HFFc6 (cell line): ENCODE results near the gene DSG4. TPM values are rescaled to one million over a fixed set of nuclear protein-coding genes. Genes with fewer than 3 reads are reported as not detected.
"Not testable (repeated sequence)": the region's sequence is repeated elsewhere in the genome, so short reads cannot be mapped to it uniquely, and the experiment has no call there.

ENCODE experiments used
- DNase-seq: peaks from one replicate; pipeline ENCODE4 v3.0.0-alpha.2; 2018
- H3K27ac Mint-ChIP-seq: 2 replicates; pipeline ENCODE4 v1.8.0; 2020; ENCODE audit warnings: mild to moderate bottlenecking, mixed read lengths
- H3K27me3 Mint-ChIP-seq: 2 replicates; pipeline ENCODE4 v1.8.0; 2021; ENCODE audit warnings: mild to moderate bottlenecking, moderate library complexity, mixed read lengths; ENCODE audit not compliant: insufficient read depth
- H3K36me3 Mint-ChIP-seq: 2 replicates; pipeline ENCODE4 v1.8.0; 2021; ENCODE audit warnings: low read depth, mixed read lengths
- H3K4me1 Mint-ChIP-seq: 2 replicates; pipeline ENCODE4 v1.8.0; 2020; ENCODE audit warnings: low read depth, mixed read lengths
- H3K4me3 Mint-ChIP-seq: 2 replicates; pipeline ENCODE4 v1.8.0; 2020; ENCODE audit warnings: mild to moderate bottlenecking, moderate library complexity, mixed read lengths
- H3K9me3 Mint-ChIP-seq: 2 replicates; pipeline ENCODE4 v1.8.0; 2020; ENCODE audit warnings: mild to moderate bottlenecking, mixed read lengths
- long read RNA-seq: library from polyadenylated mRNA; unstranded; transcript quantifications from one replicate; pipeline ENCODE4 v2.0.0, GENCODE V29; 2019
- total RNA-seq, 6 experiments: library from RNA; stranded (reverse); fragmentation: NEBNext Ultra II Directional; extraction: Animal tissue kit (Norgen Biotek cat#: 25700); gene quantifications; 2 replicates in 1 of 6; 3 replicates in 5 of 6; pipeline ENCODE4 v1.2.3, GENCODE V29; 2021
- TF ChIP-seq, protein P1 (sequence below): fragments of 200-600 bp; sonication (generic); IDR thresholded peaks from 2 replicates; pipeline ENCODE4 v1.5.0; 2021; ENCODE audit warnings: antibody characterized with exemption, mild to moderate bottlenecking

The DSG4 gene
- total RNA-seq, result not detected
- long read RNA-seq, result 0 reads

DNA sequence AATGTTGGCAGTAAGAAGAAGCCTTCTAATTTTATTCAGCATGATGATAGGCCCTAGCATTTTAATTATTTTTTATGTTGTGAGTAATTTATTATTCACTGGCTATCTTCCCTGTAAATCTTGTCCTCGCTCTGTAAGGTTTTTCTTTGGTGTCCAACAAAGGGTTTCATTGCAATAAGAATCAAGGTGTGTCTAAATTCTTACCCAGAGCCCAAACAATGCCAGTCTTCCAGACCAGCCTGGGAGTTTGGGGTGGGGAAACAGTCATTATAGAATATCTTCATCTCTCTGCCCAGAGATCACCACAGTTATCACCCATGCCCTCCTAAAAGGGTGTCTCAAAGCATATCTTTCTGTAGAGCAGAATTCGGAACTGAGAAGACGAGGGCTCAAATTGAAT is at the start of gene DSG4:
DSG4 (plus strand) TSS at position 301 of the 400 bp plus-strand sequence. CDS start 135 bp downstream, outside the sequence.
- no peak for DNase-seq
- Mint-ChIP-seq H3K27ac (no peak within 1 kb of the TSS), H3K4me3 (no peak within 1 kb of the TSS), H3K36me3 (no peaks in the 10 kb centered on the region; the same call in 1 of the 2 replicates), H3K27me3 (no peaks in the 10 kb centered on the region; the same call in none of the 2 replicates), H3K4me1 (no peaks in the 10 kb centered on the region), H3K9me3 (peaks cover 46% of the 10 kb centered on the region)
- TF ChIP-seq, protein P1, sequence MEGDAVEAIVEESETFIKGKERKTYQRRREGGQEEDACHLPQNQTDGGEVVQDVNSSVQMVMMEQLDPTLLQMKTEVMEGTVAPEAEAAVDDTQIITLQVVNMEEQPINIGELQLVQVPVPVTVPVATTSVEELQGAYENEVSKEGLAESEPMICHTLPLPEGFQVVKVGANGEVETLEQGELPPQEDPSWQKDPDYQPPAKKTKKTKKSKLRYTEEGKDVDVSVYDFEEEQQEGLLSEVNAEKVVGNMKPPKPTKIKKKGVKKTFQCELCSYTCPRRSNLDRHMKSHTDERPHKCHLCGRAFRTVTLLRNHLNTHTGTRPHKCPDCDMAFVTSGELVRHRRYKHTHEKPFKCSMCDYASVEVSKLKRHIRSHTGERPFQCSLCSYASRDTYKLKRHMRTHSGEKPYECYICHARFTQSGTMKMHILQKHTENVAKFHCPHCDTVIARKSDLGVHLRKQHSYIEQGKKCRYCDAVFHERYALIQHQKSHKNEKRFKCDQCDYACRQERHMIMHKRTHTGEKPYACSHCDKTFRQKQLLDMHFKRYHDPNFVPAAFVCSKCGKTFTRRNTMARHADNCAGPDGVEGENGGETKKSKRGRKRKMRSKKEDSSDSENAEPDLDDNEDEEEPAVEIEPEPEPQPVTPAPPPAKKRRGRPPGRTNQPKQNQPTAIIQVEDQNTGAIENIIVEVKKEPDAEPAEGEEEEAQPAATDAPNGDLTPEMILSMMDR, result no peak

DNA sequence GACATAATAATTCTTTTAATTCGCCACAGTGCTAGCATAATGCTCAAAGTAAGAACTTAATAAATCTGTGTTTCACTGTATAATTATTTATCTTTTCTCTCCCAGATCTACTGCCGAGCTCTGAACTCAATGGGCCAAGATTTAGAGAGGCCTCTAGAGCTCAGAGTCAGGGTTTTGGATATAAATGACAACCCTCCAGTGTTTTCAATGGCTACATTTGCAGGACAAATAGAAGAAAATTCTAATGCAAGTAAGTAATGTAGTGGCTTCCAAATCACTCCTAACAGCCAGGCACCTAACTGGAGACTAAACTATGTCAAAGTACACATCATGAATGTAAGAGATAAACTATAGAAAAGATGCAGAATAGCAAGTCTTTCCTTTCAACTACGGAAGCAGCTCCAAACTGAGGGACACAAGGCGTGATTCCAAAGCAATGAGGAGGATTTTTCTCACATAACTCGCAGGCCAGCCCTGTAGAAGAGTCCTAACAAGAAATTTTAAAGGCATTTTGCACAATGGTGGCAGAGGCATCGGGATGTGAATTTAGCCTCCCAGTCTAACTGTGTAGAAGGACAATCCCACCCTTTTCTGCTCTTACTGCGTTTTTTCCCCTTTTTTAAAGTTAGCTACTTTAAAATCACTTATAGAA is 46.7 kb upstream of the DSG4 start:
- Mint-ChIP-seq H3K36me3 (no peaks in the 10 kb centered on the region), H3K4me3 (no peak overlapping the region), H3K27me3 (no peaks in the 10 kb centered on the region), H3K4me1 (no peaks in the 10 kb centered on the region), H3K9me3 (peaks cover 24% of the 10 kb centered on the region), H3K27ac (no peak overlapping the region)
- DNase-seq, result no peak
- TF ChIP-seq, protein P1, result no peak

- H3K27ac Mint-ChIP-seq, result no peak overlapping the region
- TF ChIP-seq, protein P1, result no peak
- peaks cover 33% of the 10 kb centered on the region for H3K9me3 Mint-ChIP-seq
- no peaks in the 10 kb centered on the region for H3K4me1 Mint-ChIP-seq
- no peaks in the 10 kb centered on the region for H3K36me3 Mint-ChIP-seq
- no peak for DNase-seq
- H3K27me3 Mint-ChIP-seq, result no peaks in the 10 kb centered on the region
- no peak overlapping the region for H3K4me3 Mint-ChIP-seq
Measured at GRCh38 chr18:31343454-31343853, 33.1 kb upstream of the DSG4 start.

- H3K27me3 Mint-ChIP-seq, DNase-seq, H3K4me1 Mint-ChIP-seq, H3K36me3 Mint-ChIP-seq, H3K4me3 Mint-ChIP-seq, H3K27ac Mint-ChIP-seq: not testable (repeated sequence)
- peaks cover 14% of the 10 kb centered on the region; the same call in 1 of the 2 replicates for H3K9me3 Mint-ChIP-seq
Measured at GRCh38 chr18:31353336-31353735, 23.2 kb upstream of the DSG4 start.

DNA sequence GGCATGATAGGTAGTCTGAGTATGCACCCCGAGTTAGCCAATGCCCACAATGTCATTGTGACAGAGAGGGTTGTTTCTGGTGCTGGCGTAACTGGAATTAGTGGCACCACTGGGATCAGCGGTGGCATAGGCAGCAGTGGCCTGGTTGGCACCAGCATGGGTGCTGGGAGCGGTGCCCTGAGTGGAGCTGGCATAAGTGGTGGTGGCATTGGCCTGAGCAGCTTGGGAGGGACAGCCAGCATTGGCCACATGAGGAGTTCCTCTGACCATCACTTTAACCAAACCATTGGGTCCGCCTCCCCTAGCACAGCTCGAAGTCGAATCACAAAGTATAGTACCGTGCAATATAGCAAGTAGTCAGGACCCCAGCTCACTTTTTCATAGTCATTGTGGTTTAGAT is 21.6 kb upstream of the DSG4 start:
- DNase-seq, result no peak
- no peak overlapping the region for H3K27ac Mint-ChIP-seq
- TF ChIP-seq, protein P1, result no peak
- no peak overlapping the region for H3K4me3 Mint-ChIP-seq
- H3K4me1 Mint-ChIP-seq, result no peaks in the 10 kb centered on the region
- H3K36me3 Mint-ChIP-seq, result no peaks in the 10 kb centered on the region
- H3K9me3 Mint-ChIP-seq, result peaks cover 14% of the 10 kb centered on the region; the same call in 1 of the 2 replicates
- no peaks in the 10 kb centered on the region for H3K27me3 Mint-ChIP-seq

DNA sequence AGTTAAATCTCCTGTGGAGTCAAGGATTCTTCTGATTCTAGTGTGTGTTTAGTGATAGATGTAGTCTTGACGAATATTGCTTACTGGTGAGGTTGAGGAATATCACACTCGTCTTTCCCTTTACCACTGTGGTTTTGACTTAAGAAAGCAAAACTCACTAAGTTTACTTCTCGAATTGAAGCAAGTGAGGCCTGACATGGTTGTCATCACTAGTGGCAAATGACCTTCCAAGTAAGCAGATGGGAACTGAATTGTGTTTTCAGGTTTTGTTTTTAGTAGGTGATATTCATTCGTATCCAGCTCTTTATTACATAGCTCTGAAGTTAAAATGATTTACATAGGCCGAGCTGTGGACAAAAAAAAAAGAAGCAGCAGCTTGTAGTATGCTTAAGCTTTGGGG is 20.6 kb upstream of the DSG4 start:
- no peaks in the 10 kb centered on the region for H3K4me1 Mint-ChIP-seq
- DNase-seq, result no peak
- no peaks in the 10 kb centered on the region for H3K27me3 Mint-ChIP-seq
- no peak overlapping the region for H3K27ac Mint-ChIP-seq
- H3K36me3 Mint-ChIP-seq, result no peaks in the 10 kb centered on the region
- TF ChIP-seq, protein P1, result no peak
- H3K9me3 Mint-ChIP-seq, result peaks cover 14% of the 10 kb centered on the region; the same call in 1 of the 2 replicates
- H3K4me3 Mint-ChIP-seq, result no peak overlapping the region
